Measurements from ENCODE around the gene SEMG1. TPM values are rescaled to one million over a fixed set of nuclear protein-coding genes. Genes with fewer than 3 reads are reported as not detected.

The SEMG1 gene
- total RNA-seq, 4 donors from 2014 or later = not detected

DNA sequence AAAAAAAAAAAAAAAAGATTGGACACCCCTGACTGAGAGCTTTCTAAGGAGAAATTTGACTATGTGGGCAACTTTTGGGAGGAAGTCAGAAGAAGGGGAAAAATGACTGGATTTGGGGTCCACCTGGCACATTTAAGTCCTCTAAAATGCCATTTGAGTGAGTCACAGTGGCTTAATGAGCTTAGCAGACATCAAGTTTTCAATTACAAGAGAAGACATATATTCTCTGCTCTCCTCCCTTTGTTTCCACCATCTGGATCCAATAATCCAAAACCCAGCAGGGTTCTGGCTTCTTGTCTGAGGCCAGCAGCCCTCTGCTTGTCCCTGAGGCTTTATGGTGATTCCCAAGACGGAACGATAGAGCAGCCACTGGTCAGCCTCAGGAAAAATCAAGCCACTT is 25.2 kb upstream of the SEMG1 start:
- intact Hi-C loops (cut with DNase I) = no loop called here
- no peak for DNase-seq (ENCODE audit: extremely low spot score)
- Histone ChIP-seq H3K27ac (replicated peaks in 1 of 4) (no peak overlapping the region), H3K36me3 (no peaks in the 10 kb centered on the region), H3K4me3 (no peak overlapping the region), H3K27me3 (no peaks in the 10 kb centered on the region), H3K4me1 (no peaks in the 10 kb centered on the region), H3K9me3 (no peaks in the 10 kb centered on the region)
- TF ChIP-seq, protein P1, sequence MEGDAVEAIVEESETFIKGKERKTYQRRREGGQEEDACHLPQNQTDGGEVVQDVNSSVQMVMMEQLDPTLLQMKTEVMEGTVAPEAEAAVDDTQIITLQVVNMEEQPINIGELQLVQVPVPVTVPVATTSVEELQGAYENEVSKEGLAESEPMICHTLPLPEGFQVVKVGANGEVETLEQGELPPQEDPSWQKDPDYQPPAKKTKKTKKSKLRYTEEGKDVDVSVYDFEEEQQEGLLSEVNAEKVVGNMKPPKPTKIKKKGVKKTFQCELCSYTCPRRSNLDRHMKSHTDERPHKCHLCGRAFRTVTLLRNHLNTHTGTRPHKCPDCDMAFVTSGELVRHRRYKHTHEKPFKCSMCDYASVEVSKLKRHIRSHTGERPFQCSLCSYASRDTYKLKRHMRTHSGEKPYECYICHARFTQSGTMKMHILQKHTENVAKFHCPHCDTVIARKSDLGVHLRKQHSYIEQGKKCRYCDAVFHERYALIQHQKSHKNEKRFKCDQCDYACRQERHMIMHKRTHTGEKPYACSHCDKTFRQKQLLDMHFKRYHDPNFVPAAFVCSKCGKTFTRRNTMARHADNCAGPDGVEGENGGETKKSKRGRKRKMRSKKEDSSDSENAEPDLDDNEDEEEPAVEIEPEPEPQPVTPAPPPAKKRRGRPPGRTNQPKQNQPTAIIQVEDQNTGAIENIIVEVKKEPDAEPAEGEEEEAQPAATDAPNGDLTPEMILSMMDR (IDR thresholded peaks at IDR 0.05) = no peak
- WGBS = 63% methylated on average over 2 of the region's 2 CpGs

DNA sequence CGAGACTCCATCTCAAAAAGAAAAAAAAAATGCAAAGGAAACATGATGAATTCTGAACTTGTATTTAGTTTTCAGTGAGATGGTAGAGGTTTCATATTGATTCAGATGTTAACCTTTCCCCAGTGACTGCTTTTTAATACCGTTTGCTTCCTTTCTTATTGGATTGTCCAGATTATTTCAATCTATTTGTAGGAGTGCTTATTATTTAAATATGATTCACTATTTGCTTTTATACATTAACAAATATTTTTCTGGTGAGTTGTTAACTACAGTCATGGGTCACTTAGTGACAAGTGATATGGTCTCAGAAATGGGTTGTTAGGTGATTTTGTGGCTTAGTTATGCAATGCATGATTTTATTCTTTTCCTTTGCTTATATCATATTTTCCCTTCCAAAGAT is 23.7 kb upstream of the SEMG1 start:
- WGBS = 84% methylated on average over 2 of the region's 2 CpGs
- intact Hi-C loops (cut with DNase I) = no loop called here

DNA sequence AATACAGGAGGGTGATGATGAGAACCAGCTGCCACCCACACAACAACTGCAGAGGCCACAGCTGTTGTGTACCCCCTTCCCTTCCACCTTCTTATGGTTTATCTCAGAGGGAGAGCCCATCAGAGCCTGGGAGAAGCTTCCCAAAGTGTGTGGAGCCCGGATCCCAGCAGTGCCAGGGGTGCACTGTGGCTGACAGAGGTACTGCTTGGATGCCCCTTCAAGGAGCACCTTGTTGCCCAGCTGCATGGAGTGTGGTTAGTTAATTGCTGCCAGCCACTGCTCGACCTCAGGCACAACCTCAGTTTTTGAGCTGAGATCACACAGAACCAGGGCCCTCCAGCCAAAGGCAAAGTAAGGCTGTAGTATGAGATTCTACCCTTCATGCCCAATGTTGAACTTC is 19.1 kb upstream of the SEMG1 start:
- no peaks in the 10 kb centered on the region for H3K36me3 ChIP-seq
- no peaks in the 10 kb centered on the region for H3K27me3 ChIP-seq
- no peak for DNase-seq (ENCODE audit: extremely low spot score)
- H3K27ac ChIP-seq (replicated peaks in 1 of 4) = no peak overlapping the region
- no peaks in the 10 kb centered on the region for H3K9me3 ChIP-seq
- WGBS = 75% methylated on average over 1 of the region's 2 CpGs
- H3K4me3 ChIP-seq = no peak overlapping the region
- H3K4me1 ChIP-seq = no peaks in the 10 kb centered on the region
- intact Hi-C loops (cut with DNase I) = no loop called here
- TF ChIP-seq POLR2A (IDR thresholded peaks at IDR 0.05; ENCODE audit: low read depth) (no peak), POLR2AphosphoS5 (IDR thresholded peaks at IDR 0.05) (no peak)

More for the DNA sequence above, 23.7 kb upstream of the SEMG1 start:
- Histone ChIP-seq H3K4me3 (no peak overlapping the region), H3K36me3 (no peaks in the 10 kb centered on the region), H3K27ac (replicated peaks in 1 of 4) (no peak overlapping the region), H3K27me3 (no peaks in the 10 kb centered on the region), H3K9me3 (no peaks in the 10 kb centered on the region), H3K4me1 (no peaks in the 10 kb centered on the region)
- no peak for DNase-seq (ENCODE audit: extremely low spot score)
- TF ChIP-seq POLR2AphosphoS5 (IDR thresholded peaks at IDR 0.05) (no peak), EP300 (IDR thresholded peaks at IDR 0.05) (no peak), POLR2A (IDR thresholded peaks at IDR 0.05; ENCODE audit: low read depth) (no peak)
- TF ChIP-seq, protein P1 (IDR thresholded peaks at IDR 0.05) = no peak

DNA sequence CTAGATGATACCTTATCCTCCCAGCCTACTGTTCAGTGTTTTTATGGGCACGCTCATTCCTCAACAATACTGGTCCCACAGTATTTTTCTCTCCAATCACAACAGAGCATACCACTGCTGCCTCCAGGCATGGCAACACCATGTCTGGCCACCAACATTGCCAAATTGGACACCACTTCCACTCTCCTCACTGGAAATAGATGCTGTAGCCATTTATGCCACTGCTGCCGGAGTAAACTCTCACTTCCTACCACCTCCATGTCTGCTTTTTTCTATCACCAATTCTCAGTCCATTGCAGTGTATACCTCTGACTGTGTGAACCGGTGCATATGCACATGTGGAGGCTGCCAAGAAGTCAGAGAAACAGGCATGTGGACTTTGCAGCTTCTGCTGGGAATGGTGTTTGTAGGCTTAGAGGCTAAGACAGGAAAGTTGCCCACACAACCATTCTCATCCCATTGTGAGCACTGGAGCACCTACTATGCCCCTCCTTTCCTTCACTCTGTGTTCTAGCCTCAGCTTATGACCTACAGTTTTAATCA is 17.7 kb upstream of the SEMG1 start:
- no peak for DNase-seq (ENCODE audit: extremely low spot score)
- Histone ChIP-seq H3K36me3 (no peaks in the 10 kb centered on the region), H3K27me3 (no peaks in the 10 kb centered on the region), H3K4me3 (no peak overlapping the region), H3K9me3 (no peaks in the 10 kb centered on the region), H3K27ac (replicated peaks in 1 of 4) (no peak overlapping the region), H3K4me1 (no peaks in the 10 kb centered on the region)
- intact Hi-C loops (cut with DNase I) = no loop called here
- 85% methylated on average over 3 of the region's 3 CpGs for WGBS
- TF ChIP-seq EP300 (IDR thresholded peaks at IDR 0.05) (no peak), POLR2AphosphoS5 (IDR thresholded peaks at IDR 0.05) (no peak), POLR2A (IDR thresholded peaks at IDR 0.05; ENCODE audit: low read depth) (no peak)
- TF ChIP-seq, protein P1 (IDR thresholded peaks at IDR 0.05) = no peak

DNA sequence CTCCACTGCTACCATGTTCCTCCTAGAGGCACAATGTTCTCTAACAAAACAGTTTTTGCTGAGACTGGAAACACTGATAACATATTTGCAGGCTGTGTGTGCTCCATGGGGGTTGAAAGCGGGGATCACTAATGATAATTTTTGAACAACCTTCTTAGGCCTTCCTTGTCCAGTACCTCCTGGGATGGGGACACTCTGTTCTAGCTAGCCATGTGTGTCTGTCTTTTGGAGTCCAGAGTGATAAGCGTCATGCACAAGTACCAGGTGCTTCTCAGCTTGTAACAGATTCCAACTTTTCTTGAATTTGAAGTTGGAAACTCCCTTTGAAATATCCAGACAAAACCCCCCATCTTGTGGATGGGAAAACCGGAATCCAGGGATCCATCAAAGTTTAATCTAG is 17.0 kb upstream of the SEMG1 start:
- 82% methylated on average over 3 of the region's 3 CpGs for WGBS

More for the DNA sequence above, 17.0 kb upstream of the SEMG1 start:
- H3K9me3 ChIP-seq = no peaks in the 10 kb centered on the region
- no peak overlapping the region for H3K27ac ChIP-seq (replicated peaks in 1 of 4)
- H3K27me3 ChIP-seq = no peaks in the 10 kb centered on the region
- H3K4me1 ChIP-seq = no peaks in the 10 kb centered on the region
- TF ChIP-seq POLR2A (IDR thresholded peaks at IDR 0.05; ENCODE audit: low read depth) (no peak), POLR2AphosphoS5 (IDR thresholded peaks at IDR 0.05) (no peak), EP300 (IDR thresholded peaks at IDR 0.05) (no peak)
- TF ChIP-seq, protein P1 (IDR thresholded peaks at IDR 0.05) = no peak
- no peaks in the 10 kb centered on the region for H3K36me3 ChIP-seq
- DNase-seq (ENCODE audit: extremely low spot score) = no peak
- intact Hi-C loops (cut with DNase I) = no loop called here
- no peak overlapping the region for H3K4me3 ChIP-seq
